ENCODE results near the gene MARCHF4.

- no peak for TF ChIP-seq POLR2A (IDR thresholded peaks at IDR 0.05)
- no peak for TF ChIP-seq CTCF (IDR thresholded peaks at IDR 0.05)
These were observed 7.7 kb upstream of the MARCHF4 start for GRCh38 chr2:216379977-216380376.
